HG02981 (cell line): ENCODE data around the gene VPS35.
"Not testable (repeated sequence)": the region's sequence is repeated elsewhere in the genome, so short reads cannot be mapped to it uniquely, and the experiment has no call there.

Source experiments
- ATAC-seq: cut with Tn5 transposase; IDR thresholded peaks from one replicate; pipeline ENCODE4 v1.9.1; 2021; ENCODE audit warnings: mild to moderate bottlenecking, moderate library complexity; ENCODE audit not compliant: unreplicated experiment

Gene VPS35

DNA sequence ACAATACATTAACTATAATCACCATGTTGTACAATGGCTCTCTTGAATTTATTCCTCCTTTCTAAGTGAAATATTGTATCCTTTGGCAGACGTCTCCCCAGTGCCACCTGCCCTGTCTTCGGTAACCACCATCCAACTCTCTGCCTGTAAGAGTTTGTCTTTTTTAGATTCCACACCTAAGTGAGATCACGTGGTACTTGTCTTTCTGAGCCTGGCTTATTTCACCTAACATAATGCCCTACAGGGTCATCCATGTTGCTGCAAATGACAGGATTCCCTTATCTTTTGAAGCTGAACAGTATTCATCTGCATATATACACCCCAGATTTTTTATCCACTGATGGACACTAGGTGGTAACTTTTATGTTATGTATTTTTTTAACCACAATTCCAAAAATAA lies 24.7 kb upstream of the VPS35 start:
- ATAC-seq, result no peak

DNA sequence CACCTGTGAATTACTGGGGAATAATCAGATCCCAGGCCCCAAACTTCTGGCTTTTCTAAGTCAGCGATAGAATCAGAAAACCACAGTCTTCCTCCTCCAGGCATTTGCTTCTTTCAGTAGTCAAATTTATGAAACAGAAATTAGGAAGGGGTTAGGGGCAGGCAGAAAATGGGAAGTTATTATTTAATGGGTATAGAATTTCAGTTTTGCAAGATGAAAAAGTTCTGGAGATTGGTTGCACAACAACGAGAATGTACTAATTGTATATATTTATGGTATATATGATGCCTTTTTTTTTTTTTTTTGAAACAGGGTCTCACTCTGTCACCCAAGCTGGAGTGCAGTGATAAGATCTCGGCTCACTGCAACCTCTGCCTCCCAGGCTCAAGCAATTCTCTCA lies 23.9 kb upstream of the VPS35 start:
- no peak for ATAC-seq

DNA sequence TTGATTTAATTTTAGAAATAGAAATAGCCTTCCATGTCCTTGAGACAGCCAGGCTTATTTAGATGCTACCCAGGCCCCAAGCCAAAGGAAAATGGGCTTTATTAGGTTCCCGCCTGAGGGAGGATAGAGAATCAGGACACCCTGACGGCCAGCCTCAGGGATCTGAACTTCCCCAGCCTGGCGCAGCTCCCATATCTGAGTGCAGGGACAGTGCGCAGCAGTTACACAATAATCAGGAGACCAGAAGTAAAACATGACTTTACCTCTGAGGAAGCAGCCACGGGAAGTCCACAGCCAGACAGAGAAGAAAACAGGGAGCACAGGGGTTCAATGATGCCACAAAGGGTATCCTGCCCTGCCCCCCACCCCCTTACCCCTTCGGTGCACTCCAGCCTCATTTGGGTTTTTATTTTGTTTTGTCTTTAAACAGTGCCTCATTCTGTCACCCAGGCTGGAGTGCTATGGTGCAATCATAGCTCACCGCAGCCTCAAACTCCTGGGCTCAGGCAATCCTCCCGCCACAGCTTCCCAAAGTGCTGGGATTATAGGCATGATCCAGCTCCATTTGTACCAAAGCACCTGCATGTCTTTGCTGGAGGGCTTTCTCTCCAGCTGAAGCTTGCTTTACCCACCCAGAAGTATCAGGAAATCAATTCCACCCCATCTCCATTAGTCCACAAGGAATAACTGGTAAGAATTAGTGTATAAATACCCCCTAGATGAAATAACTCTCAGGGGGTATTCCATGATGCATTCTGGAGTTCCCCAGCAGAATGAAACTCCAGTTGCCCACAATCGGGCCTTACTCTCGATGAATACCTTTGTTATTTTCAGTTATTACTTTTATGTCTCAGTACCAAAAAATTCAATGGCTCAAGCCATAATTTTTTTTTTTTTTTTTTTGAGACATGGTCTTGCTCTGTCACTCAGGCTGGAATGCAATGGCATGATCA lies 22.4 kb upstream of the VPS35 start:
- ATAC-seq, result no peak

DNA sequence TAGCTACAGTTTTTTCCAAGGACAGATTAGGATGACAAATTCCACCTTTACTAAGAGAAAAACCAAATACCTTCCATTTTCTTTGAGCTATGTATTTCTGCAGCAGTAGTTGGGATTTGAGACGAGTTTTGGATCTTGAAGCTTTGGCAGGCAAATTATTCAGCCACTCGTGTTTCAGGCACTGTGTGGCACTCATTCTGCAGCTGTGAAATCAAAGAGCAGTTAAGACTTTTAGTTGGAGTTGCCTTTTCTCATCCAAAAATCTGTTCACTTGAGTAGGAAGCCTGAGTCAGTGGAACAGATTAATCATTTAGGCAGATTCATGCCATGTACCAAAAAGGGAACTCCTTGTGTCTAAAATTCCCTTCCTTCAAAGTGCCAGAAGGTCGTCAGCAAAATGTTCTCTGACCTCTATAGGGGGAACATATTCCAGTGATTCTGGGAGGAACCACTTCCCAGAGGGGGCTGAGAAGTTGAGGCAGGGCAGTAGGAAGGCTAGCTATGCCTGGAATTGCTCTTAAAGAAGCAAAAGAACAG lies 20.6 kb upstream of the VPS35 start:
- no peak for ATAC-seq

GRCh38 chr16:46706642-46707041 lies 17.7 kb upstream of the VPS35 start:
- ATAC-seq, result no peak

- no peak for ATAC-seq
These were observed 13.1 kb upstream of the VPS35 start for GRCh38 chr16:46702030-46702429.

DNA sequence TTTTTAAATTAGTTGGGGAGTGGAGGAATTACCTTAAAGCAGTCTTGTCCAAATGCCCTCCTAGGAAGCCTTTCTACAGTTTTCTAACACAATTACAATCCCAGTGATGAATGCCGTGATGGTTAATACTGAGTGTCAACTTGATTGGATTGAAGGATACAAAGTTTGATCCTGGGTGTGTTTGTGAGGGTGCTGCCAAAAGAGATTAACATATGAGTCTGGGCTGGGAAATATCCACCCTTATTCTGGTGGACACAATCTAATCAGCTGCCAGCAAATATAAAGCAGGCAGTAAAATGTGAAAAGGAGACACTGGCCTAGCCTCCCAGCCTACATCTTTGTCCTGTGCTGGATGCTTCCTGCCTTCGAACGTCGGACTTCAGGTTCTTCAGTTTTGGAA lies 12.6 kb upstream of the VPS35 start:
- no peak for ATAC-seq

GRCh38 chr16:46700048-46700447 lies 11.1 kb upstream of the VPS35 start:
- ATAC-seq, result no peak

- ATAC-seq, result no peak
These were observed 8.0 kb upstream of the VPS35 start for GRCh38 chr16:46696957-46697356.

- no peak for ATAC-seq
These were observed 7.0 kb upstream of the VPS35 start for GRCh38 chr16:46695937-46696336.

GRCh38 chr16:46693598-46693997 lies 4.6 kb upstream of the VPS35 start:
- ATAC-seq, result no peak

DNA sequence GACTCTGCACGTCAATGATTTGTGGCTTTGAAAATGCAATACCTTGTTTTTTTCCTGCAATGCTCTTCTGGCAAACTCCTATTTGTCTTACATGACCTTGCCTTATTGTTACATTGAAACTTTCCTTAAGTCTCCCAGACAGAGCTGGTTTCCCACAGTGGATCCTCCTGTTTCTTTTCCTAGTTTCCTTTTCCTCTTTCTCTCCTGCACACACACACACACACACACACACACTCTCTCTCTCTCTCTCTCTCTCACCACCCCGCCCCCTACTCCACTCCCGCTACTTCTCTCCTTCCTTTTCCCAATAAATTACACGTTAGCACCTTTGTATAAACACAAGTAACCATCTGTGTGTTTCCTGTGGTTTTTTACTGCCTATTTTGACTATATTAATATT lies 2.7 kb upstream of the VPS35 start:
- no peak for ATAC-seq

DNA sequence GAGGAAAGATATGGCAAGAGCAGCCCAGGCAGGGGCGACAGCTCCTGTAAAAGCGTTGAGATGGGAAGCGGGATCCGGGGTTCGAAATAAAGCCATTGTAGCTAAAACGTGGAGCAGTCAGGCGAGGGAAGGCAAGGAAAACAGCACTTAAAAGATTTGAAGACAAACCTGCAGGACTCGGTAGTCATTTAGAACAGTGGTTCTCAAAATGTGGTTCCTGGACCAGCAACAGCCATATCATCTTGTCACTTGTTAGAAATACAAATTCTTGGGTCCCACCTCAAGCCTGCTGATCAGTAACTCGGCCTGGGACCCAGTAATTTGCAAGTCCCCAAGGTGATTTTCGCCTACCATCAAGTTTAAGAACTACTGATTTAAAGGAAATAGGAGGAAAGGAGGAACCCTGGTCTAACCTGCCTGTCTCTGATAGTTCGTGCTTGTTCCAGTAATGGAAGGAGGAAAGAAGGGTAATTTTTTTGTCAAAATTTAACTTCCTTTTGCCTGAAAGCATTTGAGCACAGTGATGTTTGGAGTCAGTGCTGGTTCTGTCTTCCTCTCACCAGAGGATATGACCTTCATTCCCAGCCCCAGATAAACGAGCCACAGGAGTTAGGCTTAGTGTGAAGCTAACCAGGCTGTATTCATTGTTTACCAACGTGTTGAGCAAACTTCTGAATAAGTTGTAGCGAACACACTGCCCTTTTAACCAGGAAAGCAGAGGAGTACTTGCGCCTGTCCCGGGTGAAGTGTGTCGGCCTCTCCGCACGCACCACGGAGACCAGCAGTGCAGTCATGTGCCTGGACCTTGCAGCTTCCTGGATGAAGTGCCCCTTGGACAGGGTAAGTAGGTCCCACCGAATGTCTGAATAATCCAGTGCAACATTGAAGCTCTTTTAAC lies 1.6 kb upstream of the VPS35 start:
- no peak for ATAC-seq

- ATAC-seq, result peak; percentile 60
These were observed 645 bp upstream of the VPS35 start, which contains the start of gene ORC6 for GRCh38 chr16:46689365-46690280. Gene ORC6 (plus strand): TSS chr16:46689659. CDS start chr16:46689706, 47 bp downstream.

- no peak for ATAC-seq
These were observed 801 bp downstream of the VPS35 start for GRCh38 chr16:46688101-46688653.

GRCh38 chr16:46687486-46687885 lies 1.5 kb downstream of the VPS35 start:
- no peak for ATAC-seq

- no peak for ATAC-seq
These were observed 2.0 kb downstream of the VPS35 start for GRCh38 chr16:46686815-46687473.

DNA sequence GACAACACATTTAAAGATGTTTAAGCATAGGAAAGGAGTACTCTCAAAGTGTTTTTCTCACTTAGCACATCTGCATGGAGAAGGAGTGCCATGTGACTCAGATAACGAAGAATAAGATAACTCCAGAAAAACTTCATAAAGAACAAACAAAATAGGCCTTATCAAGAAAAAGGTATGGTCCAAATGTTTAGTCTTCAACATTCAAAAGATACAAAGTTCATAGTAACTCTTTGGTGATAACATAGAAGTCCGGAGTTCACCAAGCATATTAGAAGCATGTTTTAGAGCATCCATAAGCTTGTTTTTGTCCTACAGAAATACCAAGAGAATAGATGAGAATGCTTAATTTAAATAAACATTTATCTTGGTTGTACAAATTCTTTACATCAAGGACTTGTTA lies 7.1 kb downstream of the VPS35 start:
- not testable (repeated sequence) for ATAC-seq

- not testable (repeated sequence) for ATAC-seq
These were observed 11.0 kb downstream of the VPS35 start for GRCh38 chr16:46677943-46678342.
